AG04450 (cell line): ENCODE measurements around the gene MUC12. TPM values are rescaled to one million over a fixed set of nuclear protein-coding genes. Genes with fewer than 3 reads are reported as not detected.

ENCODE experiments used
- CTCF ChIA-PET: fragments of 300-600, 350-600 bp; formaldehyde crosslinking; extraction: SDS; loops from one replicate; lab custom pipeline; 2022; ENCODE audit warnings: antibody characterized with exemption, inconsistent platforms; lab: Charles Lee
- POLR2A ChIA-PET: fragments of 350-600 bp; formaldehyde crosslinking; extraction: SDS; loops from one replicate; lab custom pipeline; 2021; ENCODE audit warnings: antibody characterized with exemption, inconsistent platforms; lab: Yijun Ruan, JAX
- DNase-seq: peaks from one replicate; pipeline ENCODE4 v3.0.0-alpha.2; 2011; ENCODE audit warnings: low read depth, low spot score
- H3K27ac ChIP-seq: one replicate; pipeline ENCODE4 v1.5.1; 2012; ENCODE audit warnings: low read depth, low read length, control low read depth
- H3K27me3 ChIP-seq: one replicate; pipeline ENCODE4 v1.6.0; 2012; ENCODE audit warnings: low read length; ENCODE audit not compliant: control insufficient read depth, insufficient read depth
- H3K4me3 ChIP-seq: 2 replicates; pipeline ENCODE4 v1.5.1; 2011; ENCODE audit warnings: mild to moderate bottlenecking, low read depth, low read length, control low read depth
- H3K9me3 ChIP-seq: 2 replicates; pipeline ENCODE4 v1.5.1; 2012; ENCODE audit warnings: low read length; ENCODE audit not compliant: control insufficient read depth, insufficient read depth
- CTCF ChIP-seq: IDR thresholded peaks from 2 replicates; pipeline ENCODE4 v1.5.1; 2011; ENCODE audit warnings: low read depth, low read length, control low read depth, inconsistent platforms
- polyA plus RNA-seq: library from polyadenylated mRNA; depleted of rRNA; stranded (reverse); fragments of >200 nt; gene quantifications from 2 replicates; pipeline ENCODE4 v1.2.3, GENCODE V29; 2011

MUC12 gene
- polyA plus RNA-seq, 1 experiment, result 1.8 TPM

- DNase-seq, result no peak
- ChIA-PET POLR2A (no interaction called here), CTCF (interaction anchor here (0.9 to 1.2 kb wide), 2 partner anchors 10 to 92 kb away, joined by 3 to 5 read pairs; no protein-coding TSS in a partner anchor)
- peak; percentile 64 for TF ChIP-seq CTCF
- Histone ChIP-seq H3K27me3 (peaks cover 54% of the 10 kb centered on the region), H3K27ac (no peak overlapping the region), H3K4me3 (no peak overlapping the region), H3K9me3 (peaks cover 10% of the 10 kb centered on the region; the same call in 1 of the 2 replicates)
Measured at GRCh38 chr7:100965723-100966541, 3.4 kb upstream of the MUC12 start.

DNA sequence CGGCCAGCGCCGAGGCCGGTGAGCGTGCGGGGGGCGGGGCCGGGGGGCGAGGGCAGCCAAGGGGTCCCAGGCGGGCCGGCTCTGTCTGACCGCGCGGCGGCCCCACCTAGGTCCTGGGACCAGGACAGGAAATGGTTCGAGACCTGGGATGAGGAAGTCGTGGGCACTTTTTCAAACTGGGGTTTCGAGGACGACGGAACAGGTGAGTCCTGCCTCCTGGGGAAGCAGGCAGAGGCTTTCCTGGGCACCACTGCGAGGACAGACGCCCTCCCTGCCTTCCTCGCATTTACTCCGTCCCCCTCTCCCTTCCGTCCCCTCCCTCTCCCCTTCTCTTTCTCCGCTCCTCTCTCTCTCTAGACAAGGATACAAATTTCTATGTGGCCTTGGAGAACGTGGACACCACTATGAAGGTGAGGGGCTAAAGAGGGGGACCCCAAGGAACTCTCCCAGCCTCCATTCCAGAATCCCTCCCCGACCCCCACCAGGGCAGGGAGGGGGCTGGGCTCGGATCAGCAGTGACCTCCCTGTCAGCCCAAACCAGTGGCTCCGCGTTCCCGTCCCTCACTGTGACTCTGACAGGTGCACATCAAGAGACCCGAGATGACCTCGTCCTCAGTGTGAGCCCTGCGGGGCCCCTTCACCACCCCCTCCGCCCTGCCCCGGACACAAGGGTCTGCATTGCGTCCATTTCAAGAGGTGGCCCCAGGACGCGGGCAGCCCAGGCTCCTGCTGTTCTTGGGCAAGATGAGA is 2.6 kb upstream of the MUC12 start:
- ChIA-PET CTCF (no interaction called here), POLR2A (no interaction called here)
- Histone ChIP-seq H3K27ac (no peak overlapping the region), H3K4me3 (no peak overlapping the region), H3K27me3 (peaks cover 50% of the 10 kb centered on the region), H3K9me3 (peaks cover 10% of the 10 kb centered on the region; the same call in 1 of the 2 replicates)
- no peak for DNase-seq
- TF ChIP-seq CTCF, result no peak

GRCh38 chr7:100967292-100967863 is 2.0 kb upstream of the MUC12 start:
- no peak for DNase-seq
- CTCF ChIA-PET, result no interaction called here
- Histone ChIP-seq H3K4me3 (no peak overlapping the region), H3K27ac (no peak overlapping the region), H3K27me3 (peaks cover 52% of the 10 kb centered on the region), H3K9me3 (peaks cover 10% of the 10 kb centered on the region; the same call in 1 of the 2 replicates)
- POLR2A ChIA-PET, result no interaction called here
- TF ChIP-seq CTCF, result no peak

DNA sequence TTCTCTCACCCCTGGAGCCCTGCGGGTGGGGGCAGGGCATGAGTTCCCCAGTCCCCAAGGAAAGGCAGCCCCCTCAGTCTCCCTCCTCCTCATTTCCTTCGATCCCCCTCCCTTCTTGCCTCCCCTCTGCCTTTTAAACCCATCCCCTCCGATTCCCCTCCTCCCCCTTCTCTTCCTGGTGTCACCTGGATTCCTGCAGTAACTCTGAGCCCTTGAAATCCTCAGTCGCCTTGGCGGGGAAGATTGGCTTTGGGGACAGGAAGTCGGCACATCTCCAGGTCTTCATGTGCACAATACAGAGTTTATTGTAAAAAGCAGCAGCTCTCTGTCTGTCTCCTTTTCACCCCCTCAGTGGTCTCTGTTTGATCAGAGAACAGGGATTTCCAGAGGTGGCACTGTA is 1.3 kb upstream of the MUC12 start:
- ChIA-PET CTCF (no interaction called here), POLR2A (no interaction called here)
- Histone ChIP-seq H3K27ac (no peak overlapping the region), H3K9me3 (peaks cover 10% of the 10 kb centered on the region), H3K4me3 (no peak overlapping the region), H3K27me3 (peaks cover 52% of the 10 kb centered on the region)
- no peak for DNase-seq
- no peak for TF ChIP-seq CTCF
